Tibial artery (tissue), 4 donors: Measurements from ENCODE around the gene GRIK4.

ENCODE experiments used
- DNase-seq, 2 donors: peaks; one replicate each; pipeline ENCODE4 v3.0.0-alpha.2; 2019
- H3K27ac ChIP-seq, 2 donors: fragments of 200-600 bp; sonication (generic) in 1 of 2; 1 replicate in 1 of 2; 2 replicates in 1 of 2; pipeline ENCODE4 v1.5.1; 2018 to 2019; ENCODE audit warnings: mild to moderate bottlenecking in 1 of 2
- H3K27me3 ChIP-seq, 2 donors: fragments of 200-600 bp; sonication (generic) in 1 of 2; one replicate each; pipeline versions ENCODE4 v1.5.1 to v1.6.0; 2016 to 2019
- H3K36me3 ChIP-seq, 3 donors: fragments of 200-600 bp; sonication (generic) in 2 of 3; one replicate each; pipeline ENCODE4 v1.5.1; 2016 to 2019; ENCODE audit warnings: mild to moderate bottlenecking in 2 of 3
- H3K4me1 ChIP-seq, 4 donors: fragments of 200-600 bp; sonication (generic) in 2 of 4; 1 replicate in 3 of 4; 2 replicates in 1 of 4; pipeline ENCODE4 v1.5.1; 2016 to 2019
- H3K4me3 ChIP-seq, 2 donors: fragments of 200-600 bp; sonication (generic) in 1 of 2; 1 replicate in 1 of 2; 2 replicates in 1 of 2; pipeline ENCODE4 v1.5.1; 2018 to 2019; ENCODE audit warnings: mild to moderate bottlenecking in 2 of 2
- H3K9me3 ChIP-seq, 3 donors: fragments of 200-600 bp; sonication (generic) in 1 of 3; one replicate each; pipeline ENCODE4 v1.5.1; 2016 to 2019
- CTCF ChIP-seq, 2 experiments: fragments of 200-600 bp in 1 of 2; fragments of 450-650 bp in 1 of 2; IDR thresholded peaks; one replicate each; pipeline ENCODE4 v1.5.1; 2017 to 2019; ENCODE audit warnings: antibody characterized with exemption in 2 of 2, mild to moderate bottlenecking in 1 of 2, moderate library complexity in 1 of 2
- intact Hi-C: fragments of 100-400 bp; cut with DNase I; formaldehyde crosslinking; loops from one replicate; pipeline ENCODE4 v1.15.0; 2023; ENCODE audit warnings: low total_unique reads

Gene GRIK4

DNA sequence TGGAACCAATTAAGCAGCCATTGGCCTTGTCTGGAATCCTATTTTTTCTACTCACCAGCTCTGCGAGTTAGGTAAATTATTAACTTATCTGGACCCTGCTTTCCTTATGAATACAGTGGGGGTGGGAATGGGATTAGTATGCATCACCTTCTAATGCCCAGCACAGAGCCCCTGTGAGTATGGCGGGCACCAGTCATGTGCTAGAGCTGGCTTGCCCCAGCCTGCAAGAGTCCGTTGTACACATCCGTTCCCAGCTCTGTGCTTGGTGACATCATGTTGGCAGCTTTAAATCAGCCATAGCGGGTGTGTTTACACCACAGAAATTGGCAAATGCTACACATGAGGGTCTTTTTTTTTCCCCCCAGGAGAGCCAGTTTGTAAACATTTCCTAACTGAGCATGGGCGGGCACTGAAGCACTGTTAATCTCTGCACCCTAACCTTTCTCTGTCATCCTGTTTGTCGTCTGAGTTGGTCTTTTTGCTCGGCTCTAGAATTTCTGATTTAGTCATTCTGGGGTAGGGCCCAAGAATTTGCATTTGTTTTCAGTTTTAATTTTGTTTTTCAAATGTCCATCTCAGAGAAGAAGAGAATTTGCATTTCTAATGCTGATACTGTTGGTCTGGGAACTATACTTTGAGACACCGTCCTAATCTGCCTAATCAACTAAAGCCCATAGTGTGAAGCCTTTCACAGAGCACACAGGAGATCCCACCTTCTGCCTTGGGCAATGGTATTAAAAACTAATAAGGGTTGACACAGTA lies 382.1 kb downstream of the GRIK4 start:
- Histone ChIP-seq H3K9me3 (no peaks in the 10 kb centered on the region), H3K36me3 (no peaks in the 10 kb centered on the region), H3K27ac (no peak overlapping the region), H3K27me3 (peaks cover 0 to 8% of the 10 kb centered on the region in 2 donors), H3K4me1 (no peaks in the 10 kb centered on the region), H3K4me3 (no peak overlapping the region)
- intact Hi-C loops = no loop called here
- no peak for TF ChIP-seq CTCF (IDR thresholded peaks at IDR 0.05)
- no peak for DNase-seq

DNA sequence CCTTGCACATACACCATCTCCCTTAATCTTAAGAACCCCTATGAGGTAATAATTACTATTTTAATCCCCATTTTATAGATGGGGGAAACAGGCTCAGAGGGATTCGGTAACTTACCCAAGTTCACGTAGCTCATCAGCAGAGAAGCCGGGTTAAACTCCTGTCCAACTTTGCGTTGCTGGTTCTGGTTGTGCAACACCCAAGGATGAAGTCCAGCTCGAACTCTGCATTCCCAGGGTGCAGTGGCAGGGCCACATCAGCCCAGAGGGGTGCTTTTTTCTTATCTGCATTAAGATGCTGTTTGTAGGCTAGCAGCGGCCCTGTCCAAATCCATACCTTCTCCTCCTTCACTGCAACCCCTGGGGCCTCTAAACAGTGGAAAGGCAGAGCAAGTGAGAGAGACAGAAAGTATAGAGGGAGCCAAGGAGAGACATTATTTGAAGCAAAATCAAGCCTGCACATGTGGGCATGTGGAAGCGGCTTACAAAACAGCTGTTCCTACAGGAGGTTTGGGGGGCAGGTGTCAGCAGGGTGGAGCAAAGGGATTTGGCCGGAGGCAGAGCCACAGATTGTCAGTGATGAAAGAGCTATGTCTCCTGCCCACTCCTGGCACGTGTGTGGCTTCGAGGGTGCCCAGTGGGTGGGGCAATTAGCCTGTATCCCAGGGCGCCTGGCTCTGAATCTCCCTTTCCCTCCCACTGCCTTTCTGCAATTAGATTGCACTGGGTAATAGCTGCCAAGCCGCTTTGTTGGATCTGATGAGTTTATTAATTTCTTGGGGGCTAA lies 382.8 kb downstream of the GRIK4 start:
- no peak for DNase-seq
- Histone ChIP-seq H3K9me3 (no peaks in the 10 kb centered on the region), H3K36me3 (no peaks in the 10 kb centered on the region), H3K4me1 (no peaks in the 10 kb centered on the region), H3K27ac (no peak overlapping the region), H3K4me3 (no peak overlapping the region), H3K27me3 (peaks cover 0 to 11% of the 10 kb centered on the region in 2 donors)
- intact Hi-C loops = no loop called here
- TF ChIP-seq CTCF (IDR thresholded peaks at IDR 0.05) = no peak

GRCh38 chr11:120896687-120897086 lies 385.1 kb downstream of the GRIK4 start:
- intact Hi-C loops = no loop called here
- no peaks in the 10 kb centered on the region for H3K9me3 ChIP-seq
- no peak overlapping the region for H3K4me3 ChIP-seq
- no peaks in the 10 kb centered on the region for H3K36me3 ChIP-seq
- peaks cover 0 to 20% of the 10 kb centered on the region in 2 donors for H3K27me3 ChIP-seq
- DNase-seq = no peak
- TF ChIP-seq CTCF (IDR thresholded peaks at IDR 0.05) = no peak
- no peaks in the 10 kb centered on the region for H3K4me1 ChIP-seq
- H3K27ac ChIP-seq = no peak overlapping the region

- no peak for DNase-seq
- no peaks in the 10 kb centered on the region for H3K36me3 ChIP-seq
- intact Hi-C loops = no loop called here
- H3K27me3 ChIP-seq = peaks cover 0 to 27% of the 10 kb centered on the region in 2 donors
- H3K4me3 ChIP-seq = no peak overlapping the region
- no peaks in the 10 kb centered on the region for H3K4me1 ChIP-seq
- TF ChIP-seq CTCF (IDR thresholded peaks at IDR 0.05) = no peak
- no peaks in the 10 kb centered on the region for H3K9me3 ChIP-seq
- H3K27ac ChIP-seq = no peak overlapping the region
Observed at GRCh38 chr11:120898568-120898967, 387.0 kb downstream of the GRIK4 start.

DNA sequence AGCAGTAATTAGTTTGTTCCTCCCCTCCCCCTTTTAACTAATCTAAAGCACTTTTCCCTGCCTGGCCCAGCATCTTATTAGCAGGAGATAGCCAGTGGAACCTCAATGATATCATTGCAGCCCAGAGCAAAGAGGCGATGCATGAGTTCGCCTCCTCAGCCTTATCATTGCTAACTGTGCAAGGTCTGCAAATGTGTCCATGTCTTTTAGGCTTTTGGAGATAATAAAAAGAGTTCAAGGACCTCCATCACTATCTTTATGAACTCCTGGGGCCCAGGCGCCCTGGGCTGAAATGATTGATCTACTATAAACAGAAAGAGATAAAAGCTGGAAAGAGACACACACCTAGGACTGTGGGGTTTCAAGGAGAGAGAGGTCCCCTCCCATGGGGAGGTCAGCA lies 388.2 kb downstream of the GRIK4 start:
- Histone ChIP-seq H3K27me3 (peaks cover 0 to 38% of the 10 kb centered on the region in 2 donors), H3K9me3 (no peaks in the 10 kb centered on the region), H3K27ac (no peak overlapping the region), H3K4me1 (no peaks in the 10 kb centered on the region), H3K36me3 (no peaks in the 10 kb centered on the region), H3K4me3 (no peak overlapping the region)
- DNase-seq = no peak
- no peak for TF ChIP-seq CTCF (IDR thresholded peaks at IDR 0.05)
- intact Hi-C loops = no loop called here
